GM23248 (cell line): ENCODE measurements around the gene GLRX5. TPM values are rescaled to one million over a fixed set of nuclear protein-coding genes. Genes with fewer than 3 reads are reported as not detected.
"Not testable (repeated sequence)": the region's sequence is repeated elsewhere in the genome, so short reads cannot be mapped to it uniquely, and the experiment has no call there.

Source experiments
- DNase-seq: peaks from one replicate; pipeline ENCODE4 v3.0.0-alpha.2; 2015
- H2AFZ ChIP-seq: fragments of 200-600 bp; sonication (generic); 2 replicates; pipeline ENCODE4 v1.6.1; 2016; ENCODE audit warnings: antibody characterized with exemption
- H3F3A ChIP-seq: fragments of 200-600 bp; sonication (generic); 2 replicates; pipeline ENCODE4 v1.6.1; 2016; ENCODE audit warnings: mild to moderate bottlenecking, antibody characterized with exemption, mixed run types; ENCODE audit not compliant: insufficient read depth
- H3K27ac ChIP-seq: fragments of 200-600 bp; sonication (generic); 2 replicates; pipeline ENCODE4 v1.5.1; 2016; ENCODE audit warnings: mild to moderate bottlenecking
- H3K27me3 ChIP-seq: fragments of 200-600 bp; sonication (generic); replicated peaks from 2 replicates; pipeline ENCODE4 v1.6.1; 2016; ENCODE audit warnings: mild to moderate bottlenecking; ENCODE audit not compliant: insufficient read depth
- H3K36me3 ChIP-seq: fragments of 200-600 bp; sonication (generic); 2 replicates; pipeline ENCODE4 v1.6.1; 2016; ENCODE audit warnings: low read depth, mild to moderate bottlenecking
- H3K4me1 ChIP-seq: fragments of 200-600 bp; sonication (generic); 2 replicates; pipeline ENCODE4 v1.6.1; 2016; ENCODE audit warnings: mild to moderate bottlenecking; ENCODE audit not compliant: insufficient read depth
- H3K4me2 ChIP-seq: fragments of 200-600 bp; sonication (generic); one replicate; pipeline ENCODE4 v1.6.1; 2016; ENCODE audit warnings: mild to moderate bottlenecking; ENCODE audit not compliant: unreplicated experiment
- H3K4me3 ChIP-seq: fragments of 200-600 bp; sonication (generic); 2 replicates; pipeline ENCODE4 v1.5.1; 2016; ENCODE audit warnings: mild to moderate bottlenecking
- H3K79me2 ChIP-seq: fragments of 200-600 bp; sonication (generic); 2 replicates; pipeline ENCODE4 v1.6.1; 2016; ENCODE audit warnings: mild to moderate bottlenecking; ENCODE audit not compliant: insufficient read depth
- H3K9ac ChIP-seq: fragments of 200-600 bp; sonication (generic); 2 replicates; pipeline ENCODE4 v1.6.1; 2016; ENCODE audit warnings: mild to moderate bottlenecking
- H3K9me2 ChIP-seq: fragments of 200-600 bp; sonication (generic); 2 replicates; pipeline ENCODE4 v1.6.1; 2016; ENCODE audit warnings: mixed run types, mild to moderate bottlenecking, moderate library complexity; ENCODE audit not compliant: insufficient read depth
- H3K9me3 ChIP-seq: fragments of 200-600 bp; sonication (generic); one replicate; pipeline ENCODE4 v1.6.1; 2017; ENCODE audit warnings: low read depth
- H4K20me1 ChIP-seq: fragments of 200-600 bp; sonication (generic); 2 replicates; pipeline ENCODE4 v1.6.0; 2016; ENCODE audit not compliant: insufficient read depth
- EZH2 ChIP-seq: fragments of 200-600 bp; sonication (generic); IDR thresholded peaks from 2 replicates; pipeline ENCODE4 v1.6.1; 2018; ENCODE audit warnings: antibody characterized with exemption, mild to moderate bottlenecking; ENCODE audit not compliant: insufficient read depth, poor library complexity, severe bottlenecking
- EZH2phosphoT487 ChIP-seq: fragments of 200-600 bp; sonication (generic); IDR thresholded peaks from 2 replicates; pipeline ENCODE4 v1.6.1; 2018; ENCODE audit warnings: antibody characterized with exemption, moderate library complexity, mild to moderate bottlenecking, low read depth; ENCODE audit not compliant: insufficient read depth
- WGBS, 2 experiments: methylation state at CpG; one replicate each; pipeline ENCODE4 v1.1.6; 2015 to 2017; ENCODE audit warnings: low lambda C conversion rate in 2 of 2, low coverage in 1 of 2; ENCODE audit errors: missing lambda C conversion rate in 2 of 2; 5-methylcytosine and 5-hydroxymethylcytosine counted together
- in situ Hi-C: fragments of 300-500 bp; cut with MboI; formaldehyde crosslinking; loops from 2 replicates; pipeline ENCODE4 v1.15.0; 2020
- polyA plus RNA-seq: library from polyadenylated mRNA; unstranded; fragments of >200 nt; fragmentation: Nextera tagmentation; extraction: Ambion mirVana; gene quantifications from 2 replicates; pipeline ENCODE4 v1.2.1, GENCODE V29; 2016
- small RNA-seq: library from RNA; depleted of rRNA; stranded (forward); fragments of <200 nt; gene quantifications from one replicate; pipeline ENCODE3, GENCODE V24; 2014; ENCODE audit warnings: low read depth, low replicate concordance
- total RNA-seq: library from RNA; depleted of rRNA; stranded (reverse); fragments of >200 nt; shearing (Covaris generic); gene quantifications from 2 replicates; pipeline ENCODE4 v1.2.3, GENCODE V29; 2014; rRNA removed

Gene GLRX5
- total and polyA plus RNA-seq, 2 experiments from 2014 or later = 38.6 to 48.7 TPM

DNA sequence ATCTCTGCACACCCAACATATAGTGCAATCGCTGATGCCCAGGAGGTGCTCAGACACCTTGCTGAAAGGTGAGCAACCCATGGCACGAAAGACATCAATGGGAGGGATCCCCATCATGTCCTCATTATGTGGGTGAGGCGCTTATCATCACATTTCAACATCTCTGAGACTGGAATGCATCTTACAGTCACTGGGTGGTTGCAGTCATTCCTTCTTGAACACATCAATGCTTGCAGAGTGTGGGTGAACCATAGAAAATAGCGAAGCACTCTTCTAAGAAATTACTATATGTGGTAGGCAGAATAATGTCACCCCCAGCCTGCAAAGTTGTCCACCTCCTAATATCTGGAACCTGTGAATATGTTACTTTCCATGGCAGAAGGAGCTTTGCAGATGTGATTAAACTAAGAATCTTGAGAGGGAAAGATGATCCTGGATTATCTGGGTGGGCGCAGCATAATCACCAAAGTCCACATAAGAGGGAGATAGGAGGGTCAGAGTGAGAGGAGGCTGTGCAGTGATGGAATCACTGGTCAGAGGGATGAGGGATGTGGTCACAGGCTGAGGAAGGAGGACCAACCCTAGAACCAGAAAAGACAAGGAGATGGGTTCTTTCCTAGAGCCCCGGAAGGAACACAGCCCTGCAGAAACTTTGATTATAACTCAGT lies 51.2 kb downstream of the GLRX5 start:
- H3F3A ChIP-seq = no peaks in the 10 kb centered on the region
- H3K4me1 ChIP-seq = no peaks in the 10 kb centered on the region
- peaks cover 3% of the 10 kb centered on the region; the same call in 1 of the 2 replicates for H3K27me3 ChIP-seq
- in situ Hi-C loops = no loop called here
- H3K36me3 ChIP-seq = no peaks in the 10 kb centered on the region
- TF ChIP-seq EZH2phosphoT487 (no peak), EZH2 (no peak)
- no peaks in the 10 kb centered on the region for H3K79me2 ChIP-seq
- H3K27ac ChIP-seq = no peak overlapping the region
- no peak overlapping the region for H3K4me2 ChIP-seq
- H3K9ac ChIP-seq = no peak overlapping the region
- no peak for DNase-seq
- no peaks in the 10 kb centered on the region for H3K9me3 ChIP-seq
- H4K20me1 ChIP-seq = no peaks in the 10 kb centered on the region
- H2AFZ ChIP-seq = no peak overlapping the region
- H3K4me3 ChIP-seq = no peak overlapping the region
- WGBS, 2 experiments = 20 to 21% methylated on average over 6 of the region's 6 CpGs
- no peaks in the 10 kb centered on the region for H3K9me2 ChIP-seq

DNA sequence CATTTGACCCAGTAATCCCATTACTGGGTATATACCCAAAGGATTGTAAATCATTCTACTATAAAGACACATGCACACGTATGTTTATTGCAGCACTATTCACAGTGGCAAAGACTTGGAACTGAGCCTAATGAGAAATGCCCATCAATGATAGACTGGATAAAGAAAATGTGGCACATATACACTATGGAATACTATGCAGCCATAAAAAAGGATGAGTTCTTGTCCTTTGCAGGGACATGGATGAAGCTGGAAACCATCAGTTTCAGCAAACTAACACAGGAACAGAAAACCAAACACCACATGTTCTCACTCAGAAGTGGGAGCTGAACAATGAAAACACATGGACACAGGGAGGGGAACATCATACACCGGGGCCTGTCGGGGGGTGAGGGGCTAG lies 56.3 kb downstream of the GLRX5 start:
- H3K27me3 ChIP-seq, H3K4me3 ChIP-seq, H3K27ac ChIP-seq, H3K4me2 ChIP-seq, H3K9me2 ChIP-seq, H3K4me1 ChIP-seq, in situ Hi-C loops, H3K9me3 ChIP-seq, H3K36me3 ChIP-seq, H3K9ac ChIP-seq, H4K20me1 ChIP-seq, DNase-seq, H3F3A ChIP-seq, H2AFZ ChIP-seq, H3K79me2 ChIP-seq: not testable (repeated sequence)
- 16 to 17% methylated on average over 3 of the region's 3 CpGs for WGBS, 2 experiments

Small RNAs within 50 kb of the gene (small RNA-seq; reads per million reads assigned to genes)
- gene SCARNA13 = not detected

Other genes starting within 250 kb of the GLRX5 start
- gene CLMN, start 215.1 kb upstream of the GLRX5 start, total RNA-seq = 0.11 and 0.76 TPM in 2 replicates
- 0.20 and 0.53 TPM in 2 replicates for gene CLMN, start 215.1 kb upstream of the GLRX5 start, polyA plus RNA-seq
- gene SYNE3, start 18.4 kb upstream of the GLRX5 start, total RNA-seq = 3.8 and 4.8 TPM in 2 replicates
- 1.2 TPM in 2 replicates for gene SYNE3, start 18.4 kb upstream of the GLRX5 start, polyA plus RNA-seq
- not detected in 2 replicates for gene TCL1B, start 151.4 kb downstream of the GLRX5 start, total RNA-seq
- gene TCL1B, start 151.4 kb downstream of the GLRX5 start, polyA plus RNA-seq = not detected in 2 replicates
- gene TCL1A, start 179.1 kb downstream of the GLRX5 start, total RNA-seq = not detected in 2 replicates
- not detected in 2 replicates for gene TCL1A, start 179.1 kb downstream of the GLRX5 start, polyA plus RNA-seq